ENCODE data around the gene NUCB2.

The NUCB2 gene

GRCh38 chr11:17354601-17354991, 78.1 kb downstream of the NUCB2 start:
- ChIA-PET CTCF (interaction anchor here (0.6 to 1.3 kb wide), 7 partner anchors 83 to 1274 kb away, joined by 3 to 7 read pairs (median 3); no protein-coding TSS in a partner anchor), POLR2A (ENCODE audit: low non-redundant PET) (no interaction called here)
- TF ChIP-seq, protein P1, sequence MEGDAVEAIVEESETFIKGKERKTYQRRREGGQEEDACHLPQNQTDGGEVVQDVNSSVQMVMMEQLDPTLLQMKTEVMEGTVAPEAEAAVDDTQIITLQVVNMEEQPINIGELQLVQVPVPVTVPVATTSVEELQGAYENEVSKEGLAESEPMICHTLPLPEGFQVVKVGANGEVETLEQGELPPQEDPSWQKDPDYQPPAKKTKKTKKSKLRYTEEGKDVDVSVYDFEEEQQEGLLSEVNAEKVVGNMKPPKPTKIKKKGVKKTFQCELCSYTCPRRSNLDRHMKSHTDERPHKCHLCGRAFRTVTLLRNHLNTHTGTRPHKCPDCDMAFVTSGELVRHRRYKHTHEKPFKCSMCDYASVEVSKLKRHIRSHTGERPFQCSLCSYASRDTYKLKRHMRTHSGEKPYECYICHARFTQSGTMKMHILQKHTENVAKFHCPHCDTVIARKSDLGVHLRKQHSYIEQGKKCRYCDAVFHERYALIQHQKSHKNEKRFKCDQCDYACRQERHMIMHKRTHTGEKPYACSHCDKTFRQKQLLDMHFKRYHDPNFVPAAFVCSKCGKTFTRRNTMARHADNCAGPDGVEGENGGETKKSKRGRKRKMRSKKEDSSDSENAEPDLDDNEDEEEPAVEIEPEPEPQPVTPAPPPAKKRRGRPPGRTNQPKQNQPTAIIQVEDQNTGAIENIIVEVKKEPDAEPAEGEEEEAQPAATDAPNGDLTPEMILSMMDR (conservative IDR thresholded peaks at IDR 0.05; ENCODE audit: low read depth): peak; percentile 73
- DNase-seq (ENCODE audit: low spot score): peak; percentile 65
- no peak overlapping the region for H3K27ac ChIP-seq

DNA sequence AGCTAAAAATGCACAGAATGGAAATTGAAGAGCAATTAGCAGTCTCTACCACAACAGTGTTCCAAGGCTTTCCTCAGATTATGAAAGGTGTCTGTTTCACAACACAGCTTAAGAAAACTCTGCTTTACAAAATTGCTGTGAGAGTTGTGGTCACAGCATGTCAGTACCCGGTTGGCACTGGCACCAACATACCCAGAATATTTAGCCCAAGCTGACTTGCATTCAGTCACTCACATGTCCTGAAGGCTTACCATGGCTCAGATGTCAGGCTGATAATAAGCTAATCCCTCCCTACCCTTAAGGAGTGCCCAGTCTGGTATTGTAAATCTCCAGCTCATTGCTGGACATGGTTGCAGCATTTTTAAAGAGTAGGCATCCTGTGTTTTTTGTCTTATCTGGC, 90.0 kb downstream of the NUCB2 start:
- TF ChIP-seq, protein P1 (conservative IDR thresholded peaks at IDR 0.05; ENCODE audit: low read depth): no peak
- CTCF ChIA-PET: interaction anchor here (0.6 kb wide), 1 partner anchor 22 kb away, joined by 3 read pairs; the partner anchor contains the start of gene KCNJ11
- H3K27ac ChIP-seq: no peak overlapping the region
- DNase-seq (ENCODE audit: low spot score): no peak
- POLR2A ChIA-PET (ENCODE audit: low non-redundant PET): no interaction called here

- TF ChIP-seq, protein P1 (conservative IDR thresholded peaks at IDR 0.05; ENCODE audit: low read depth): no peak
- DNase-seq (ENCODE audit: low spot score): no peak
- ChIA-PET POLR2A (ENCODE audit: low non-redundant PET) (no interaction called here), CTCF (no interaction called here)
- H3K27ac ChIP-seq: no peak overlapping the region
These were observed 92.0 kb downstream of the NUCB2 start for GRCh38 chr11:17368551-17368950.

DNA sequence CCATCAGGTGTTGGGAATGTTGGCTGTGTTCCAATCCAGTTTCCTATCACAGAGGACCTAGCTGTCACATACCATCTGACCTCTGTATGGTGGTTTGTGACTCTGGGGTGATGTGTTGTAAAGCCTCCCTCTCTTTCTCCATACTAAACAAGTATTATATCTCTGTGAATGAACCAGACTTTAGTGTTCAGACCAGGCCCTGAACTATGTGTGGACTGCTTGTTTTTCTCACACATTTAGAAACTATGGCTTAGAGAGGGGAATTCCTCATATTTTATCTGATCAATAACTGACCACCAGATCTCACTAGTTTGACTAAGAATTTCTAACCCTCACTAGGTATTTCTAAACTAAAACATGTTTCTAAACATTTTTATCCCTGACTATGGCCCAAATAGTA, 92.6 kb downstream of the NUCB2 start:
- H3K27ac ChIP-seq: no peak overlapping the region
- DNase-seq (ENCODE audit: low spot score): no peak
- TF ChIP-seq, protein P1 (conservative IDR thresholded peaks at IDR 0.05; ENCODE audit: low read depth): no peak
- ChIA-PET POLR2A (ENCODE audit: low non-redundant PET) (no interaction called here), CTCF (interaction anchor here (0.6 kb wide), 1 partner anchor 60 kb away, joined by 4 read pairs; no protein-coding TSS in a partner anchor)

DNA sequence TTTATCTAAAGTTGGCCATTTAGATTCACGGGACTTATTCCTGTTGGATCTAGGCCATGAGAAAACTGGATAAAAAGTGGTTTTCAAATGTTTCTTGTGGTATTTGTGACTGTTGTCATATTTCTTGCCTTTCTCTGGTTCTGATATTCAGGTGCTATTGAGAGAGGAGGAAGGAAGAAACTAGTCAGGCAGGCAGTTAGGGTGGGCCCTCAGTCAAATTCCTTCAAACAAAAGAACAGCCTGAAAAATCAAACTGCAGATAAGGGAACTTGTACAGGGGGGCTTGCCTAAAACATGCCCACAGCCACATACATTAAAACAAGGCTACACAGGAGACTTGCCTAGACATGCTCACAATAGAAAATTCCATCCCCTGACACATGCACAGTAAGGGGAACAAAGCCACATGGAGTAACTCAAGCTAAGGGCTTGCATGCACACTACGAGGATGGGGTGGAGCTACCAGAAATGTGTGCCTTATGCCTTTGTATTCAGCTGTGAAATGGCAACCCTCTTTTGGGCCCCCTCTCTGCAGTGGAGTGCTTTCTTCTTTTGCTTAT, 93.2 kb downstream of the NUCB2 start:
- DNase-seq (ENCODE audit: low spot score): no peak
- POLR2A ChIA-PET (ENCODE audit: low non-redundant PET): no interaction called here
- CTCF ChIA-PET: interaction anchor here (0.6 kb wide), 1 partner anchor 61 kb away, joined by 4 read pairs; no protein-coding TSS in a partner anchor
- no peak overlapping the region for H3K27ac ChIP-seq
- TF ChIP-seq, protein P1 (conservative IDR thresholded peaks at IDR 0.05; ENCODE audit: low read depth): no peak

DNA sequence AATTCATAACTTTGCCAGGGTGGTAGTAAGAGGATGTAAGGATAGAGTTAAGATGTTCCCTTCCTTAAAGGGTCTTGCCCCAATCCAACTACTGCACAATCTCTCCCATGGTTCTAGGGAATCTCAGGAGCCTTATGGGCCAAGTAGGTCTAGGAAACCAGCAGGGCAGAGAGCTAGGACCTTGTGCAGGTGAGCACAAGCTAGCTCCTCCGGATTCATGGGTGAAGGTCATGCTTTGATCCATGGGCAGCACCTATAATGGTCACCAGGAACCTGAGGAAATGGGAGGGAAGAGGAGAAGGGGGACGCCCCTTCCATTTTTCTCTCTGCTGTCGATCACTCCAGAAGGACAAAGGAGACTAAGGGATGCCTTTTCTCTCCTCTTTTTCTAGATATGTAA, 95.1 kb downstream of the NUCB2 start:
- TF ChIP-seq, protein P1 (conservative IDR thresholded peaks at IDR 0.05; ENCODE audit: low read depth): no peak
- ChIA-PET POLR2A (ENCODE audit: low non-redundant PET) (no interaction called here), CTCF (no interaction called here)
- DNase-seq (ENCODE audit: low spot score): no peak
- no peak overlapping the region for H3K27ac ChIP-seq
